NT2/D1 (cell line): ENCODE data around the gene MEF2B.

Source experiments
- SUZ12 ChIP-seq: IDR thresholded peaks from 2 replicates; pipeline ENCODE4 v1.6.1; 2011; ENCODE audit not compliant: insufficient read length, insufficient read depth; ENCODE audit errors: extremely low read depth
- ZNF274 ChIP-seq: IDR thresholded peaks from 2 replicates; pipeline ENCODE4 v1.6.1; 2011; ENCODE audit warnings: mild to moderate bottlenecking, low read depth, low read length

DNA sequence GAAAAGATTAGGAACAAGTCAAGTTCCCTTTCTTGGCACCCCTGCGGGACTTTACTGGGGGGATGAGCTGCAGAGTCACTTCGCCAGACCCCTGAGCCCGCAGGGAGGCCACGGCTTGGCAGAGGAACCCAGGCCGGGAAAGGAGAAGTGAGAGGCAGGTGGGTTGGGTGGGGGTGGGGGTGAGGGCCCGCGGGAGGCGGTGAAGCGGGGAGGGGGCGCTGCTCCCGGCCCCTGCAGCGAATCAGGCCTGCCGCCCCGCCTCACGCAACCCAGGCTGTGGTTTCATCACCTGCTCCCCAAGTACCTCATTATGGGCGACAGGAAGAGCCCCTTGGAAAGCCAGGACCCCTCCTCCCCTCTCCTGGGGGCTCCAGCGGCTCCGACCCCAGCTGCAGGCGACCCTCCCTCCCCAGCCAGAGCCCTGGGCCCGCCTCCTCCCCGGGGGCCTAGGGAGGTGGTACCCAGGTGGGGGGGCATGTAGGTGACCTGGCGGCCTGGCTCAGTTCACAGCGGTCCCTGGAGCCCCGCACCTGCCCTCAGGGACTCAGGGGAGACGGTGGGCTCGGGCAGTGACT, 9.5 kb downstream of the MEF2B start:
- TF ChIP-seq SUZ12, result no peak
- no peak for TF ChIP-seq ZNF274
